Measurements from ENCODE around the gene RBM34.
"Not testable (repeated sequence)": the region's sequence is repeated elsewhere in the genome, so short reads cannot be mapped to it uniquely, and the experiment has no call there.

GRCh38 chr1:235097501-235097900, 63.5 kb downstream of the RBM34 start:
- TF ChIP-seq, protein P1, sequence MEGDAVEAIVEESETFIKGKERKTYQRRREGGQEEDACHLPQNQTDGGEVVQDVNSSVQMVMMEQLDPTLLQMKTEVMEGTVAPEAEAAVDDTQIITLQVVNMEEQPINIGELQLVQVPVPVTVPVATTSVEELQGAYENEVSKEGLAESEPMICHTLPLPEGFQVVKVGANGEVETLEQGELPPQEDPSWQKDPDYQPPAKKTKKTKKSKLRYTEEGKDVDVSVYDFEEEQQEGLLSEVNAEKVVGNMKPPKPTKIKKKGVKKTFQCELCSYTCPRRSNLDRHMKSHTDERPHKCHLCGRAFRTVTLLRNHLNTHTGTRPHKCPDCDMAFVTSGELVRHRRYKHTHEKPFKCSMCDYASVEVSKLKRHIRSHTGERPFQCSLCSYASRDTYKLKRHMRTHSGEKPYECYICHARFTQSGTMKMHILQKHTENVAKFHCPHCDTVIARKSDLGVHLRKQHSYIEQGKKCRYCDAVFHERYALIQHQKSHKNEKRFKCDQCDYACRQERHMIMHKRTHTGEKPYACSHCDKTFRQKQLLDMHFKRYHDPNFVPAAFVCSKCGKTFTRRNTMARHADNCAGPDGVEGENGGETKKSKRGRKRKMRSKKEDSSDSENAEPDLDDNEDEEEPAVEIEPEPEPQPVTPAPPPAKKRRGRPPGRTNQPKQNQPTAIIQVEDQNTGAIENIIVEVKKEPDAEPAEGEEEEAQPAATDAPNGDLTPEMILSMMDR (IDR thresholded peaks at IDR 0.05) = not testable (repeated sequence)
- TF ChIP-seq POLR2A (IDR thresholded peaks at IDR 0.05) = not testable (repeated sequence)
